HepG2 (cell line): ENCODE measurements around the gene PKLR. TPM values are rescaled to one million over a fixed set of nuclear protein-coding genes. Genes with fewer than 3 reads are reported as not detected.

Experiments used
- BHLHE40 ChIP-seq: IDR thresholded peaks from 2 replicates; pipeline ENCODE4 v1.6.1; 2011; ENCODE audit warnings: low read length, improper control_type of control experiment
- CBFB ChIP-seq: sonication (generic); formaldehyde crosslinking; IDR thresholded peaks from 2 replicates; pipeline ENCODE4 v1.4.0; 2020; ENCODE audit warnings: missing genetic modification reagents
- GABPA ChIP-seq, 2 experiments: IDR thresholded peaks; 2 replicates each; pipeline ENCODE4 v1.6.1; 2011 to 2016; ENCODE audit warnings: low read depth in 2 of 2, low read length in 1 of 2, missing biosample characterization in 1 of 2, missing genetic modification characterization in 1 of 2
- IRF2 ChIP-seq: IDR thresholded peaks from 2 replicates; pipeline ENCODE4 v1.6.1; 2018; ENCODE audit warnings: missing genetic modification reagents, missing compliant biosample characterization
- JUN ChIP-seq: sonication (generic); formaldehyde crosslinking; IDR thresholded peaks from 2 replicates; pipeline ENCODE4 v1.4.0; 2020; ENCODE audit warnings: mild to moderate bottlenecking, missing genetic modification reagents
- MBD4 ChIP-seq: IDR thresholded peaks from 2 replicates; pipeline ENCODE4 v1.6.1; 2012; ENCODE audit warnings: low read length, inconsistent platforms, borderline replicate concordance
- SIN3B ChIP-seq: fragments of 150-350 bp; IDR thresholded peaks from 2 replicates; pipeline ENCODE4 v1.6.1; 2014; ENCODE audit warnings: low read length
- SNAPC2 ChIP-seq: sonication (generic); formaldehyde crosslinking; IDR thresholded peaks from 2 replicates; pipeline ENCODE4 v1.8.1; 2022; ENCODE audit warnings: mild to moderate bottlenecking, missing genetic modification reagents
- STAT5B ChIP-seq: sonication (generic); formaldehyde crosslinking; IDR thresholded peaks from 2 replicates; pipeline ENCODE4 v1.4.0; 2020; ENCODE audit warnings: missing genetic modification reagents
- TP53 ChIP-seq: sonication (generic); formaldehyde crosslinking; conservative IDR thresholded peaks from 2 replicates; pipeline ENCODE4 v1.4.0; 2020; ENCODE audit warnings: missing genetic modification reagents
- TSC22D2 ChIP-seq: sonication (generic); formaldehyde crosslinking; IDR thresholded peaks from 2 replicates; pipeline ENCODE4 v1.5.1; 2020; ENCODE audit warnings: missing genetic modification reagents, mild to moderate bottlenecking, borderline replicate concordance
- ZBTB7B ChIP-seq: sonication (generic); formaldehyde crosslinking; IDR thresholded peaks from 2 replicates; pipeline ENCODE4 v1.4.0; 2020; ENCODE audit warnings: missing genetic modification reagents
- ZNF24 ChIP-seq: fragments of 450-650 bp; IDR thresholded peaks from 2 replicates; pipeline ENCODE4 v1.6.1; 2017; ENCODE audit warnings: antibody characterized with exemption, mild to moderate bottlenecking
- ZNF251 ChIP-seq: sonication (generic); formaldehyde crosslinking; IDR thresholded peaks from 2 replicates; pipeline ENCODE4 v1.9.0; 2021; ENCODE audit warnings: mild to moderate bottlenecking, missing genetic modification reagents
- ZNF367 ChIP-seq: sonication (generic); formaldehyde crosslinking; IDR thresholded peaks from 2 replicates; pipeline ENCODE4 v1.4.0; 2020; ENCODE audit warnings: missing genetic modification reagents, borderline replicate concordance
- ZNF589 ChIP-seq: sonication (generic); formaldehyde crosslinking; conservative IDR thresholded peaks from 2 replicates; pipeline ENCODE4 v1.8.0; 2022; ENCODE audit warnings: mild to moderate bottlenecking, moderate library complexity, missing genetic modification reagents
- polyA plus RNA-seq, 8 experiments: library from polyadenylated mRNA; depleted of rRNA in 3 of 8; stranded (reverse) in 7 of 8; unstranded in 1 of 8; fragments of >200 nt; fragmentation: Illumina TruSeq in 4 of 8; extraction: Trizol in 4 of 8; gene quantifications; 2 replicates each; pipeline versions ENCODE4 v1.2.1 to v1.2.3, GENCODE V29; 2011 to 2016; ENCODE audit warnings: low read depth in 4 of 8, missing spikeins in 1 of 8, mixed read lengths in 1 of 8; ENCODE audit not compliant: insufficient read depth in 1 of 8
- total RNA-seq, 5 experiments: library from RNA; depleted of rRNA; stranded (reverse); fragments of >200 nt; fragmentation: Illumina TruSeq; extraction: Trizol; gene quantifications; 2 replicates each; pipeline ENCODE4 v1.2.3, GENCODE V29; 2016; ENCODE audit warnings: low read depth in 1 of 5
- TF ChIP-seq, protein P1 (sequence below): sonication (generic); formaldehyde crosslinking; IDR thresholded peaks from 2 replicates; pipeline ENCODE4 v1.4.0; 2020; ENCODE audit warnings: missing genetic modification reagents
- TF ChIP-seq, protein P2 (sequence below): sonication (generic); formaldehyde crosslinking; IDR thresholded peaks from 2 replicates; pipeline ENCODE4 v1.5.0; 2020; ENCODE audit warnings: mild to moderate bottlenecking, missing genetic modification reagents, moderate library complexity
- TF ChIP-seq, protein P3 (sequence below): sonication (generic); formaldehyde crosslinking; IDR thresholded peaks from 2 replicates; pipeline ENCODE4 v1.8.1; 2023; ENCODE audit warnings: missing genetic modification reagents, inconsistent platforms, borderline replicate concordance
- TF ChIP-seq, protein P4 (sequence below): sonication (generic); formaldehyde crosslinking; IDR thresholded peaks from 2 replicates; pipeline ENCODE4 v1.9.0; 2022; ENCODE audit warnings: missing genetic modification reagents, mild to moderate bottlenecking, borderline replicate concordance
- TF ChIP-seq, protein P5 (sequence below): sonication (generic); formaldehyde crosslinking; IDR thresholded peaks from 2 replicates; pipeline ENCODE4 v1.8.0; 2022; ENCODE audit warnings: missing genetic modification reagents, mild to moderate bottlenecking, moderate library complexity, borderline replicate concordance

PKLR gene
- total and polyA plus RNA-seq, 2 of the 13 experiments (the other 11 are each of a cell fraction or from before 2014, with no cell fraction given): 10.3 to 29.3 TPM

DNA sequence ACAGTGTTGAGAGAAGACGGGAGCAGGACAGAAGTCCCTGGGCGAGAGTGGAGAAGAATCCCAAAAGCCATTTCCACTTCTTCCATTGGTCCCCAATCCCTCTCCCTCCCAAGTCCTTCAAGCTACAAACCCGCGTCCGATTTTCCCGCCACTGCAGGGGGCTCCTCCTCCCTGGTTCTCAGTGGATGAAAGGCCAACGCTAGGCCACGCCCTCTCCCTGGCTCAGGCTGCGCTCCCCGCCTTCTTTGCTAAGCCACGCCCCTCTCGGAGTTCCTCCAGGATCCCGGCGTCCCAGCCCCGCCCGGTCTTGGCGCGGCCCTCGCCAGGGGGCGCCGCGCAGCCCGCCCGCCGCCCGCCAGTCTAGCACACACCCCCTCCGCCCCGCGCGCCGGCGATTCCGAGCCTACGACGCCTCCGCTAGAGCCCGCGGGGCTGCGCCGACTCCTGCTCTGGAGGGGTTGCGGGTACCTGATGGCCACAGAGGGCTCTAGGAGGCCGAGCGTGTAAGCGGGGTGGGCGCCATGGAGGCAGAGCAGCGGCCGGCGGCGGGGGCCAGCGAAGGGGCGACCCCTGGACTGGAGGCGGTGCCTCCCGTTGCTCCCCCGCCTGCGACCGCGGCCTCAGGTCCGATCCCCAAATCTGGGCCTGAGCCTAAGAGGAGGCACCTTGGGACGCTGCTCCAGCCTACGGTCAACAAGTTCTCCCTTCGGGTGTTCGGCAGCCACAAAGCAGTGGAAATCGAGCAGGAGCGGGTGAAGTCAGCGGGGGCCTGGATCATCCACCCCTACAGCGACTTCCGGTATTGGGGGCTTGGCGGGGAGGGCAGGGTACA is 24.0 kb downstream of the PKLR start, which contains the start of gene HCN3 (continued):
- TF ChIP-seq, protein P1, sequence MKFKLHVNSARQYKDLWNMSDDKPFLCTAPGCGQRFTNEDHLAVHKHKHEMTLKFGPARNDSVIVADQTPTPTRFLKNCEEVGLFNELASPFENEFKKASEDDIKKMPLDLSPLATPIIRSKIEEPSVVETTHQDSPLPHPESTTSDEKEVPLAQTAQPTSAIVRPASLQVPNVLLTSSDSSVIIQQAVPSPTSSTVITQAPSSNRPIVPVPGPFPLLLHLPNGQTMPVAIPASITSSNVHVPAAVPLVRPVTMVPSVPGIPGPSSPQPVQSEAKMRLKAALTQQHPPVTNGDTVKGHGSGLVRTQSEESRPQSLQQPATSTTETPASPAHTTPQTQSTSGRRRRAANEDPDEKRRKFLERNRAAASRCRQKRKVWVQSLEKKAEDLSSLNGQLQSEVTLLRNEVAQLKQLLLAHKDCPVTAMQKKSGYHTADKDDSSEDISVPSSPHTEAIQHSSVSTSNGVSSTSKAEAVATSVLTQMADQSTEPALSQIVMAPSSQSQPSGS (CRISPR knock-in tag): 0 out of 2 replicates have a peak, but pooled peaks have one; percentile 21
- TF ChIP-seq IRF2 (CRISPR knock-in tag) (peak; percentile 50; the same call in 1 of the 2 replicates), SNAPC2 (CRISPR knock-in tag) (0 out of 2 replicates have a peak, but pooled peaks have one; percentile 57), ZNF367 (CRISPR knock-in tag) (no peak), TP53 (CRISPR knock-in tag) (no peak), CBFB (no peak), MBD4 (no peak), ZNF589 (CRISPR knock-in tag) (peak; percentile 24; the same call in 1 of the 2 replicates), STAT5B (CRISPR knock-in tag) (no peak), JUN (CRISPR knock-in tag) (no peak), ZNF24 (no peak), SIN3B (peak; percentile 78; the same call in 1 of the 2 replicates), ZBTB7B (CRISPR knock-in tag) (no peak; the same call in 1 of the 2 replicates), ZNF251 (CRISPR knock-in tag) (no peak), BHLHE40 (no peak), GABPA (IDR thresholded peaks at IDR 0.05; ENCODE audit: low read depth, low read length) (no peak), GABPA (CRISPR knock-in tag; IDR thresholded peaks at IDR 0.05; ENCODE audit: low read depth) (peak; percentile 31), TSC22D2 (CRISPR knock-in tag) (no peak)
- TF ChIP-seq, protein P2, sequence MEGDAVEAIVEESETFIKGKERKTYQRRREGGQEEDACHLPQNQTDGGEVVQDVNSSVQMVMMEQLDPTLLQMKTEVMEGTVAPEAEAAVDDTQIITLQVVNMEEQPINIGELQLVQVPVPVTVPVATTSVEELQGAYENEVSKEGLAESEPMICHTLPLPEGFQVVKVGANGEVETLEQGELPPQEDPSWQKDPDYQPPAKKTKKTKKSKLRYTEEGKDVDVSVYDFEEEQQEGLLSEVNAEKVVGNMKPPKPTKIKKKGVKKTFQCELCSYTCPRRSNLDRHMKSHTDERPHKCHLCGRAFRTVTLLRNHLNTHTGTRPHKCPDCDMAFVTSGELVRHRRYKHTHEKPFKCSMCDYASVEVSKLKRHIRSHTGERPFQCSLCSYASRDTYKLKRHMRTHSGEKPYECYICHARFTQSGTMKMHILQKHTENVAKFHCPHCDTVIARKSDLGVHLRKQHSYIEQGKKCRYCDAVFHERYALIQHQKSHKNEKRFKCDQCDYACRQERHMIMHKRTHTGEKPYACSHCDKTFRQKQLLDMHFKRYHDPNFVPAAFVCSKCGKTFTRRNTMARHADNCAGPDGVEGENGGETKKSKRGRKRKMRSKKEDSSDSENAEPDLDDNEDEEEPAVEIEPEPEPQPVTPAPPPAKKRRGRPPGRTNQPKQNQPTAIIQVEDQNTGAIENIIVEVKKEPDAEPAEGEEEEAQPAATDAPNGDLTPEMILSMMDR (CRISPR knock-in tag): peak; percentile 82
- TF ChIP-seq, protein P3, sequence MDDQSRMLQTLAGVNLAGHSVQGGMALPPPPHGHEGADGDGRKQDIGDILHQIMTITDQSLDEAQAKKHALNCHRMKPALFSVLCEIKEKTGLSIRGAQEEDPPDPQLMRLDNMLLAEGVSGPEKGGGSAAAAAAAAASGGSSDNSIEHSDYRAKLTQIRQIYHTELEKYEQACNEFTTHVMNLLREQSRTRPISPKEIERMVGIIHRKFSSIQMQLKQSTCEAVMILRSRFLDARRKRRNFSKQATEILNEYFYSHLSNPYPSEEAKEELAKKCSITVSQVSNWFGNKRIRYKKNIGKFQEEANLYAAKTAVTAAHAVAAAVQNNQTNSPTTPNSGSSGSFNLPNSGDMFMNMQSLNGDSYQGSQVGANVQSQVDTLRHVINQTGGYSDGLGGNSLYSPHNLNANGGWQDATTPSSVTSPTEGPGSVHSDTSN: no peak
- TF ChIP-seq, protein P4, sequence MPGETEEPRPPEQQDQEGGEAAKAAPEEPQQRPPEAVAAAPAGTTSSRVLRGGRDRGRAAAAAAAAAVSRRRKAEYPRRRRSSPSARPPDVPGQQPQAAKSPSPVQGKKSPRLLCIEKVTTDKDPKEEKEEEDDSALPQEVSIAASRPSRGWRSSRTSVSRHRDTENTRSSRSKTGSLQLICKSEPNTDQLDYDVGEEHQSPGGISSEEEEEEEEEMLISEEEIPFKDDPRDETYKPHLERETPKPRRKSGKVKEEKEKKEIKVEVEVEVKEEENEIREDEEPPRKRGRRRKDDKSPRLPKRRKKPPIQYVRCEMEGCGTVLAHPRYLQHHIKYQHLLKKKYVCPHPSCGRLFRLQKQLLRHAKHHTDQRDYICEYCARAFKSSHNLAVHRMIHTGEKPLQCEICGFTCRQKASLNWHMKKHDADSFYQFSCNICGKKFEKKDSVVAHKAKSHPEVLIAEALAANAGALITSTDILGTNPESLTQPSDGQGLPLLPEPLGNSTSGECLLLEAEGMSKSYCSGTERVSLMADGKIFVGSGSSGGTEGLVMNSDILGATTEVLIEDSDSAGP (CRISPR knock-in tag): 0 out of 2 replicates have a peak, but pooled peaks have one; percentile 19
- TF ChIP-seq, protein P5, sequence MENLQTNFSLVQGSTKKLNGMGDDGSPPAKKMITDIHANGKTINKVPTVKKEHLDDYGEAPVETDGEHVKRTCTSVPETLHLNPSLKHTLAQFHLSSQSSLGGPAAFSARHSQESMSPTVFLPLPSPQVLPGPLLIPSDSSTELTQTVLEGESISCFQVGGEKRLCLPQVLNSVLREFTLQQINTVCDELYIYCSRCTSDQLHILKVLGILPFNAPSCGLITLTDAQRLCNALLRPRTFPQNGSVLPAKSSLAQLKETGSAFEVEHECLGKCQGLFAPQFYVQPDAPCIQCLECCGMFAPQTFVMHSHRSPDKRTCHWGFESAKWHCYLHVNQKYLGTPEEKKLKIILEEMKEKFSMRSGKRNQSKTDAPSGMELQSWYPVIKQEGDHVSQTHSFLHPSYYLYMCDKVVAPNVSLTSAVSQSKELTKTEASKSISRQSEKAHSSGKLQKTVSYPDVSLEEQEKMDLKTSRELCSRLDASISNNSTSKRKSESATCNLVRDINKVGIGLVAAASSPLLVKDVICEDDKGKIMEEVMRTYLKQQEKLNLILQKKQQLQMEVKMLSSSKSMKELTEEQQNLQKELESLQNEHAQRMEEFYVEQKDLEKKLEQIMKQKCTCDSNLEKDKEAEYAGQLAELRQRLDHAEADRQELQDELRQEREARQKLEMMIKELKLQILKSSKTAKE (CRISPR knock-in tag): no peak
